ENCODE results near the gene NTM. TPM values are rescaled to one million over a fixed set of nuclear protein-coding genes. Genes with fewer than 3 reads are reported as not detected.

The NTM gene
- total and polyA plus RNA-seq, 2 experiments from 2014 or later = 2.2 to 4.9 TPM

GRCh38 chr11:131980888-131981668, 610.7 kb downstream of the NTM start:
- WGBS (ENCODE audit: low lambda C conversion rate, missing lambda C conversion rate) = 66% methylated on average over 11 of the region's 11 CpGs
- Histone ChIP-seq H3K4me2 (no peak overlapping the region), H3K4me3 (no peak overlapping the region), H3K36me3 (replicated peaks; ENCODE audit: insufficient read depth, low read depth) (no peaks in the 10 kb centered on the region), H3K27me3 (peaks cover 4% of the 10 kb centered on the region), H3K4me1 (ENCODE audit: insufficient read depth) (no peaks in the 10 kb centered on the region), H3K27ac (no peak overlapping the region), H3K9me2 (replicated peaks; ENCODE audit: insufficient read depth) (no peaks in the 10 kb centered on the region), H3K79me2 (no peaks in the 10 kb centered on the region), H2AFZ (no peak overlapping the region), H4K20me1 (ENCODE audit: insufficient read depth, poor library complexity, severe bottlenecking) (no peaks in the 10 kb centered on the region), H3K9me3 (ENCODE audit: low read depth) (no peaks in the 10 kb centered on the region)
- no peak for DNase-seq (ENCODE audit: low spot score)
- TF ChIP-seq EZH2 (IDR thresholded peaks at IDR 0.05; ENCODE audit: borderline replicate concordance) (no peak), EZH2phosphoT487 (IDR thresholded peaks at IDR 0.05; ENCODE audit: low read depth, severe bottlenecking, unreplicated experiment) (no peak)
- TF ChIP-seq, protein P1, sequence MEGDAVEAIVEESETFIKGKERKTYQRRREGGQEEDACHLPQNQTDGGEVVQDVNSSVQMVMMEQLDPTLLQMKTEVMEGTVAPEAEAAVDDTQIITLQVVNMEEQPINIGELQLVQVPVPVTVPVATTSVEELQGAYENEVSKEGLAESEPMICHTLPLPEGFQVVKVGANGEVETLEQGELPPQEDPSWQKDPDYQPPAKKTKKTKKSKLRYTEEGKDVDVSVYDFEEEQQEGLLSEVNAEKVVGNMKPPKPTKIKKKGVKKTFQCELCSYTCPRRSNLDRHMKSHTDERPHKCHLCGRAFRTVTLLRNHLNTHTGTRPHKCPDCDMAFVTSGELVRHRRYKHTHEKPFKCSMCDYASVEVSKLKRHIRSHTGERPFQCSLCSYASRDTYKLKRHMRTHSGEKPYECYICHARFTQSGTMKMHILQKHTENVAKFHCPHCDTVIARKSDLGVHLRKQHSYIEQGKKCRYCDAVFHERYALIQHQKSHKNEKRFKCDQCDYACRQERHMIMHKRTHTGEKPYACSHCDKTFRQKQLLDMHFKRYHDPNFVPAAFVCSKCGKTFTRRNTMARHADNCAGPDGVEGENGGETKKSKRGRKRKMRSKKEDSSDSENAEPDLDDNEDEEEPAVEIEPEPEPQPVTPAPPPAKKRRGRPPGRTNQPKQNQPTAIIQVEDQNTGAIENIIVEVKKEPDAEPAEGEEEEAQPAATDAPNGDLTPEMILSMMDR (IDR thresholded peaks at IDR 0.05; ENCODE audit: poor library complexity) = no peak

DNA sequence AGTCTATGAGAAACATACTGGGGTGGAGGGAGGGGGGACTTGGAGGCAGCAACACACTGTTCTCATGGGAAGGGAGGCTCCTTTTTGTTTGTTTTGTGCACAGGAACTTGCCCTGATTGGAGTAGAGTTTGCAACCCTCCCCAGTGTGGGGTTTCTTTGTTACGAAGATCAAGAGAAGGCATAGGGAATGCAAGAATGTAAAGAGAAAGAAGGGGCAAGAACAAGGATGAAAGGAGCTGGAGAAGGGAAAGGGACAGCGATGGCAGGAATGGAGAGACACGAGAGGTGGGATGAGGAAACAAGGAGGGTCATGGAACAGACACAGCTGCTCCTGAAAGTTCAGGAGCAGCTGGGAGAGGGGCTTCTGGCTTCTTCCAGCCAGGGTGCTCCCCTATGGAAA, 611.7 kb downstream of the NTM start:
- Histone ChIP-seq H4K20me1 (ENCODE audit: insufficient read depth, poor library complexity, severe bottlenecking) (no peaks in the 10 kb centered on the region), H3K27ac (no peak overlapping the region), H3K4me1 (ENCODE audit: insufficient read depth) (no peaks in the 10 kb centered on the region), H3K4me2 (no peak overlapping the region), H3K79me2 (no peaks in the 10 kb centered on the region), H3K9me2 (replicated peaks; ENCODE audit: insufficient read depth) (no peaks in the 10 kb centered on the region), H3K36me3 (replicated peaks; ENCODE audit: insufficient read depth, low read depth) (no peaks in the 10 kb centered on the region), H3K4me3 (no peak overlapping the region), H3K9me3 (ENCODE audit: low read depth) (no peaks in the 10 kb centered on the region), H2AFZ (no peak overlapping the region), H3K27me3 (peaks cover 4% of the 10 kb centered on the region)
- no peak for DNase-seq (ENCODE audit: low spot score)
- TF ChIP-seq, protein P1 (IDR thresholded peaks at IDR 0.05; ENCODE audit: poor library complexity) = no peak
- TF ChIP-seq EZH2phosphoT487 (IDR thresholded peaks at IDR 0.05; ENCODE audit: low read depth, severe bottlenecking, unreplicated experiment) (no peak), EZH2 (IDR thresholded peaks at IDR 0.05; ENCODE audit: borderline replicate concordance) (no peak)
- WGBS (ENCODE audit: low lambda C conversion rate, missing lambda C conversion rate) = 53% methylated on average over 3 of the region's 3 CpGs

GRCh38 chr11:131985846-131986301, 615.5 kb downstream of the NTM start:
- H4K20me1 ChIP-seq (ENCODE audit: insufficient read depth, poor library complexity, severe bottlenecking) = no peaks in the 10 kb centered on the region
- H3K27me3 ChIP-seq = no peaks in the 10 kb centered on the region
- TF ChIP-seq EZH2 (IDR thresholded peaks at IDR 0.05; ENCODE audit: borderline replicate concordance) = no peak
- no peak for TF ChIP-seq EZH2phosphoT487 (IDR thresholded peaks at IDR 0.05; ENCODE audit: low read depth, severe bottlenecking, unreplicated experiment)
- TF ChIP-seq, protein P1 (IDR thresholded peaks at IDR 0.05; ENCODE audit: poor library complexity) = no peak

More at GRCh38 chr11:131985846-131986301, 615.5 kb downstream of the NTM start:
- WGBS (ENCODE audit: low lambda C conversion rate, missing lambda C conversion rate) = 55% methylated on average over 4 of the region's 4 CpGs
- H3K36me3 ChIP-seq (replicated peaks; ENCODE audit: insufficient read depth, low read depth) = no peaks in the 10 kb centered on the region
- H3K4me1 ChIP-seq (ENCODE audit: insufficient read depth) = no peaks in the 10 kb centered on the region
- H3K4me3 ChIP-seq = no peak overlapping the region
- H2AFZ ChIP-seq = no peak overlapping the region
- no peak for DNase-seq (ENCODE audit: low spot score)
- no peaks in the 10 kb centered on the region for H3K9me2 ChIP-seq (replicated peaks; ENCODE audit: insufficient read depth)
- H3K4me2 ChIP-seq = no peak overlapping the region
- H3K27ac ChIP-seq = no peak overlapping the region
- no peaks in the 10 kb centered on the region for H3K79me2 ChIP-seq
- H3K9me3 ChIP-seq (ENCODE audit: low read depth) = no peaks in the 10 kb centered on the region

All from hepatocyte (in vitro differentiated cells).